ENCODE results near the gene SCEL. TPM values are rescaled to one million over a fixed set of nuclear protein-coding genes. Genes with fewer than 3 reads are reported as not detected.

Gene SCEL
- total and polyA plus RNA-seq, 2 donors (not counting 3 experiments of a cell fraction or from before 2014, with no cell fraction given): not detected

DNA sequence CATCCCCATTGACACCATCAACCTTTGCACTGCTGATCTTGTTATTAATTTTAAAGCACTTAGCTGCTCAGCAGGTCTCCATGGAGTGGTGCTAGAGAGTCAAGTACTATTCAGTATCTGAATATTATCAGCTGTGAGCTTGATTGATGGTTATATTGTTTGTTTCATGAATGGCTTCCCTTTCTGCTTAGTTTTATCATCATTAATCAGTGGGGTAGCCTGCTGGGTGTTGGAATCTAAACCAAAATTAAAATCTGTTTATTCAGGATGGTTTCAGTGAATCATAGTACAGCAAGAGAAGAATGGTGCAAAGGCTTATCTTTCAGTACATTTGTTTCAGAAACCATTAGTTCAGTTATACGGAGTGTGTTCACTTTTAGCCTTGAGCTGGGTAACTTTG is 42.5 kb upstream of the SCEL start:
- H4K20me1 ChIP-seq (replicated peaks; ENCODE audit: control insufficient read depth, extremely low read depth, insufficient read depth, low read length): no peaks in the 10 kb centered on the region
- ChIA-PET POLR2A (interaction anchor here (0.9 to 1.4 kb wide), 3 partner anchors 22 to 72 kb away, joined by 3 to 8 read pairs (median 3); no protein-coding TSS in a partner anchor), CTCF (interaction anchor here (0.6 to 4.6 kb wide), 34 partner anchors 11 to 628 kb away, joined by 3 to 103 read pairs (median 6); partner anchors contain the start of gene SLAIN1)
- peaks cover 2 to 12% of the 10 kb centered on the region in 2 experiments for H3K27me3 ChIP-seq (ENCODE audit: control insufficient read depth in 2 of 2, insufficient read depth in 2 of 2, low read length in 2 of 2)
- FAIRE-seq: peak; percentile 79
- no peak overlapping the region for H3K9ac ChIP-seq (replicated peaks; ENCODE audit: extremely low read depth, insufficient read depth, low read length)
- no peak overlapping the region for H3K27ac ChIP-seq (ENCODE audit: insufficient read depth, low read depth, low read length)
- H3K4me2 ChIP-seq (ENCODE audit: insufficient read depth, low read length): peak overlapping the region; percentile 28
- no peak overlapping the region for H2AFZ ChIP-seq (ENCODE audit: low read depth, low read length)
- H3K79me2 ChIP-seq (ENCODE audit: control insufficient read depth, insufficient read depth, low read length): no peaks in the 10 kb centered on the region
- TF ChIP-seq MYC (IDR thresholded peaks at IDR 0.05; ENCODE audit: low read depth, low read length): no peak
- TF ChIP-seq GATA2 (IDR thresholded peaks at IDR 0.05; ENCODE audit: insufficient read depth, insufficient read length, low read depth, low read length): peak; percentile 60
- peak; percentile 35 for TF ChIP-seq POLR2A (IDR thresholded peaks at IDR 0.05; ENCODE audit: low read depth, low read length)
- no peak for TF ChIP-seq POLR2AphosphoS5 (IDR thresholded peaks at IDR 0.05; ENCODE audit: insufficient read depth, low read depth, low read length)
- TF ChIP-seq, protein P1, sequence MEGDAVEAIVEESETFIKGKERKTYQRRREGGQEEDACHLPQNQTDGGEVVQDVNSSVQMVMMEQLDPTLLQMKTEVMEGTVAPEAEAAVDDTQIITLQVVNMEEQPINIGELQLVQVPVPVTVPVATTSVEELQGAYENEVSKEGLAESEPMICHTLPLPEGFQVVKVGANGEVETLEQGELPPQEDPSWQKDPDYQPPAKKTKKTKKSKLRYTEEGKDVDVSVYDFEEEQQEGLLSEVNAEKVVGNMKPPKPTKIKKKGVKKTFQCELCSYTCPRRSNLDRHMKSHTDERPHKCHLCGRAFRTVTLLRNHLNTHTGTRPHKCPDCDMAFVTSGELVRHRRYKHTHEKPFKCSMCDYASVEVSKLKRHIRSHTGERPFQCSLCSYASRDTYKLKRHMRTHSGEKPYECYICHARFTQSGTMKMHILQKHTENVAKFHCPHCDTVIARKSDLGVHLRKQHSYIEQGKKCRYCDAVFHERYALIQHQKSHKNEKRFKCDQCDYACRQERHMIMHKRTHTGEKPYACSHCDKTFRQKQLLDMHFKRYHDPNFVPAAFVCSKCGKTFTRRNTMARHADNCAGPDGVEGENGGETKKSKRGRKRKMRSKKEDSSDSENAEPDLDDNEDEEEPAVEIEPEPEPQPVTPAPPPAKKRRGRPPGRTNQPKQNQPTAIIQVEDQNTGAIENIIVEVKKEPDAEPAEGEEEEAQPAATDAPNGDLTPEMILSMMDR (IDR thresholded peaks at IDR 0.05; ENCODE audit: extremely low read depth in 1 of 2, insufficient read depth in 1 of 2, low read depth in 1 of 2, low read length in 2 of 2): peak; percentile 44 to 60
- peak; percentile 60 for TF ChIP-seq JUN (IDR thresholded peaks at IDR 0.05; ENCODE audit: borderline replicate concordance, insufficient read depth, insufficient read length, low read depth)
- no peak overlapping the region for H3K4me3 ChIP-seq (replicated peaks in 1 of 3; ENCODE audit: insufficient read depth in 1 of 3, low read depth in 1 of 3, low read length in 3 of 3)
- DNase-seq (ENCODE audit: low read depth, low spot score): peak; percentile 96
- H3K9me3 ChIP-seq (replicated peaks; ENCODE audit: control insufficient read depth, insufficient read depth, low read length): no peaks in the 10 kb centered on the region
- H3K9me1 ChIP-seq (replicated peaks; ENCODE audit: control insufficient read depth, extremely low read depth, insufficient read depth, low read length): no peaks in the 10 kb centered on the region
- dilution Hi-C loops (cut with MboI; ENCODE audit: extremely low pct_ligation_motif_present, low sequenced_read_pairs) (no loop called here), intact Hi-C loops (cut with micrococcal nuclease) (loop anchor here (1.0 to 5.0 kb wide), 4 partner anchors 15 to 259 kb away; partner anchors contain the start of gene SLAIN1)
- BruUV-seq (replicated peaks): no TSS peak
- no peaks in the 10 kb centered on the region for H3K36me3 ChIP-seq (ENCODE audit: control insufficient read depth in 2 of 2, extremely low read depth in 1 of 2, insufficient read depth in 2 of 2, low read length in 2 of 2)
- peaks cover 9% of the 10 kb centered on the region for H3K4me1 ChIP-seq (ENCODE audit: control insufficient read depth, extremely low read depth, insufficient read depth, low read length)

All from endothelial cell of umbilical vein (primary cell).